Measurements from ENCODE around the gene NHERF1. TPM values are rescaled to one million over a fixed set of nuclear protein-coding genes. Genes with fewer than 3 reads are reported as not detected.

The NHERF1 gene
- total and polyA plus RNA-seq, 2 of the 13 experiments (the other 11 are each of a cell fraction or from before 2014, with no cell fraction given) = 169 to 269 TPM

GRCh38 chr17:74761931-74762330, 13.5 kb downstream of the NHERF1 start (continued):
- TF ChIP-seq ZNF407 (CRISPR knock-in tag; IDR thresholded peaks at IDR 0.05; ENCODE audit: not compliant biosample characterization) (no peak), ZNF709 (CRISPR knock-in tag; IDR thresholded peaks at IDR 0.05) (no peak), POLR2A (IDR thresholded peaks at IDR 0.05; ENCODE audit: insufficient read depth in 1 of 2, low read depth in 2 of 2, low read length in 2 of 2) (0 out of 4 replicates have a peak, but pooled peaks of 1 of the 2 experiments have one; percentile 23), TMF1 (CRISPR knock-in tag; IDR thresholded peaks at IDR 0.05; ENCODE audit: low read depth) (no peak), ZBTB38 (CRISPR knock-in tag; IDR thresholded peaks at IDR 0.05) (0 out of 2 replicates have a peak, but pooled peaks have one; percentile 17), MTA1 (CRISPR knock-in tag; IDR thresholded peaks at IDR 0.05; ENCODE audit: borderline replicate concordance) (peak; percentile 24; the same call in 1 of the 2 replicates), ZZZ3 (CRISPR knock-in tag; IDR thresholded peaks at IDR 0.05; ENCODE audit: borderline replicate concordance) (no peak), ZNF224 (CRISPR knock-in tag; IDR thresholded peaks at IDR 0.05) (no peak), ZSCAN9 (CRISPR knock-in tag; IDR thresholded peaks at IDR 0.05; ENCODE audit: borderline replicate concordance) (no peak), CTCF (CRISPR knock-in tag; IDR thresholded peaks at IDR 0.05) (no peak), GRHL1 (CRISPR knock-in tag; conservative IDR thresholded peaks at IDR 0.05) (no peak), ATF7 (IDR thresholded peaks at IDR 0.05) (no peak), ATF7 (CRISPR knock-in tag; IDR thresholded peaks at IDR 0.05) (no peak)
